Astrocyte (in vitro differentiated cells and primary cell): ENCODE measurements around the gene ABHD2. TPM values are rescaled to one million over a fixed set of nuclear protein-coding genes. Genes with fewer than 3 reads are reported as not detected.

Experiments used
- DNase-seq: peaks from one replicate; pipeline ENCODE4 v3.0.0-alpha.2; 2010; ENCODE audit warnings: low read depth
- FAIRE-seq: peaks from 2 replicates; lab custom pipeline; 2011; peaks lifted over from hg19 to GRCh38; lab: Jason Lieb, UNC
- H2AFZ ChIP-seq: 2 replicates; pipeline ENCODE4 v1.6.0; 2012; ENCODE audit warnings: low read depth, low read length, inconsistent platforms
- H3K27ac ChIP-seq: 2 replicates; pipeline ENCODE4 v1.5.1; 2011; ENCODE audit warnings: low read depth, low read length, inconsistent platforms
- H3K27me3 ChIP-seq: 2 replicates; pipeline ENCODE4 v1.6.0; 2011; ENCODE audit warnings: low read length, inconsistent platforms; ENCODE audit not compliant: insufficient read depth
- H3K36me3 ChIP-seq: 2 replicates; pipeline ENCODE4 v1.5.1; 2011; ENCODE audit warnings: low read length, inconsistent platforms; ENCODE audit not compliant: insufficient read depth
- H3K4me1 ChIP-seq: 2 replicates; pipeline ENCODE4 v1.5.1; 2011; ENCODE audit warnings: low read length, inconsistent platforms; ENCODE audit not compliant: insufficient read depth
- H3K4me2 ChIP-seq: 2 replicates; pipeline ENCODE4 v1.6.0; 2012; ENCODE audit warnings: low read length, inconsistent platforms
- H3K4me3 ChIP-seq: 2 replicates; pipeline ENCODE4 v1.5.1; 2011; ENCODE audit warnings: low read depth, mild to moderate bottlenecking, low read length, inconsistent platforms; ENCODE audit not compliant: insufficient read depth
- H3K79me2 ChIP-seq: 2 replicates; pipeline ENCODE4 v1.6.0; 2012; ENCODE audit warnings: mild to moderate bottlenecking, low read length, inconsistent platforms; ENCODE audit not compliant: insufficient read depth
- H3K9ac ChIP-seq: 2 replicates; pipeline ENCODE4 v1.6.0; 2012; ENCODE audit warnings: mild to moderate bottlenecking, low read length, inconsistent platforms
- H3K9me3 ChIP-seq: 2 replicates; pipeline ENCODE4 v1.5.1; 2012; ENCODE audit warnings: low read depth, mild to moderate bottlenecking, low read length, inconsistent platforms; ENCODE audit not compliant: insufficient read depth
- H4K20me1 ChIP-seq: 2 replicates; pipeline ENCODE4 v1.6.0; 2012; ENCODE audit warnings: low read length, inconsistent platforms; ENCODE audit not compliant: insufficient read depth
- H3K27ac Mint-ChIP-seq: one replicate; pipeline ENCODE4 v1.8.0; 2021; ENCODE audit warnings: mild to moderate bottlenecking, mixed read lengths; ENCODE audit not compliant: unreplicated experiment
- H3K27me3 Mint-ChIP-seq: one replicate; pipeline ENCODE4 v1.8.0; 2021; ENCODE audit warnings: low read depth, mixed read lengths; ENCODE audit not compliant: unreplicated experiment
- H3K36me3 Mint-ChIP-seq: one replicate; pipeline ENCODE4 v1.8.0; 2021; ENCODE audit warnings: low read depth, mixed read lengths; ENCODE audit not compliant: unreplicated experiment
- H3K4me1 Mint-ChIP-seq: one replicate; pipeline ENCODE4 v1.8.0; 2021; ENCODE audit warnings: low read depth, mixed read lengths; ENCODE audit not compliant: unreplicated experiment
- H3K4me3 Mint-ChIP-seq: one replicate; pipeline ENCODE4 v1.8.0; 2021; ENCODE audit warnings: mild to moderate bottlenecking, moderate library complexity, mixed read lengths; ENCODE audit not compliant: unreplicated experiment
- H3K9me3 Mint-ChIP-seq: one replicate; pipeline ENCODE4 v1.8.0; 2021; ENCODE audit warnings: mild to moderate bottlenecking, mixed read lengths; ENCODE audit not compliant: unreplicated experiment
- CTCF ChIP-seq: IDR thresholded peaks from 2 replicates; pipeline ENCODE4 v1.5.1; 2011; ENCODE audit warnings: low read depth, mild to moderate bottlenecking, inconsistent platforms, low read length, moderate library complexity; ENCODE audit not compliant: insufficient read depth
- EZH2 ChIP-seq: IDR thresholded peaks from 2 replicates; pipeline ENCODE4 v1.6.1; 2012; ENCODE audit warnings: mild to moderate bottlenecking, low read length, inconsistent platforms; ENCODE audit not compliant: insufficient read depth
- total RNA-seq: library from RNA; stranded (reverse); gene quantifications from 2 replicates; pipeline ENCODE4 v1.2.1, GENCODE V29; 2021

ABHD2 gene
- total RNA-seq, 1 donor from 2014 or later, result 41.3 TPM

- FAIRE-seq, result no peak
- H3K27me3 Mint-ChIP-seq, result no peaks in the 10 kb centered on the region
- no peaks in the 10 kb centered on the region for H3K9me3 Mint-ChIP-seq
- Histone ChIP-seq H3K9me3 (no peaks in the 10 kb centered on the region), H3K27ac (no peak overlapping the region), H3K79me2 (no peaks in the 10 kb centered on the region), H3K27me3 (no peaks in the 10 kb centered on the region), H3K4me1 (peaks cover 4% of the 10 kb centered on the region), H2AFZ (no peak overlapping the region), H4K20me1 (peaks cover 5% of the 10 kb centered on the region), H3K9ac (no peak overlapping the region), H3K36me3 (peaks cover 18% of the 10 kb centered on the region), H3K4me2 (no peak overlapping the region), H3K4me3 (no peak overlapping the region)
- H3K4me3 Mint-ChIP-seq, result no peak overlapping the region
- H3K27ac Mint-ChIP-seq, result no peak overlapping the region
- no peak for TF ChIP-seq EZH2
- TF ChIP-seq CTCF, result no peak
- peaks cover 6% of the 10 kb centered on the region for H3K4me1 Mint-ChIP-seq
- DNase-seq, result no peak
- H3K36me3 Mint-ChIP-seq, result peaks cover 14% of the 10 kb centered on the region
These were observed 96.1 kb downstream of the ABHD2 start for GRCh38 chr15:89184357-89184756.

- Histone ChIP-seq H3K4me3 (no peak overlapping the region), H3K79me2 (no peaks in the 10 kb centered on the region), H3K27me3 (no peaks in the 10 kb centered on the region), H3K9me3 (no peaks in the 10 kb centered on the region), H3K27ac (no peak overlapping the region), H3K36me3 (peaks cover 21% of the 10 kb centered on the region), H3K4me1 (peaks cover 4% of the 10 kb centered on the region), H4K20me1 (peaks cover 5% of the 10 kb centered on the region), H3K4me2 (no peak overlapping the region), H3K9ac (no peak overlapping the region), H2AFZ (no peak overlapping the region)
- Mint-ChIP-seq H3K9me3 (no peaks in the 10 kb centered on the region), H3K27me3 (no peaks in the 10 kb centered on the region), H3K4me3 (no peak overlapping the region), H3K27ac (no peak overlapping the region), H3K36me3 (peaks cover 14% of the 10 kb centered on the region), H3K4me1 (peaks cover 6% of the 10 kb centered on the region)
- FAIRE-seq (no peak), DNase-seq (no peak)
- TF ChIP-seq EZH2, result no peak
- TF ChIP-seq CTCF, result no peak
These were observed 96.8 kb downstream of the ABHD2 start for GRCh38 chr15:89184886-89185526.

- Mint-ChIP-seq H3K27me3 (no peaks in the 10 kb centered on the region), H3K36me3 (peaks cover 21% of the 10 kb centered on the region), H3K4me3 (no peak overlapping the region), H3K4me1 (peaks cover 6% of the 10 kb centered on the region), H3K27ac (no peak overlapping the region), H3K9me3 (no peaks in the 10 kb centered on the region)
- Histone ChIP-seq H3K9ac (no peak overlapping the region), H3K27me3 (no peaks in the 10 kb centered on the region), H2AFZ (no peak overlapping the region), H3K27ac (no peak overlapping the region), H4K20me1 (peaks cover 5% of the 10 kb centered on the region), H3K79me2 (no peaks in the 10 kb centered on the region), H3K36me3 (peaks cover 30% of the 10 kb centered on the region), H3K4me3 (no peak overlapping the region), H3K9me3 (no peaks in the 10 kb centered on the region), H3K4me1 (peaks cover 4% of the 10 kb centered on the region), H3K4me2 (no peak overlapping the region)
- no peak for TF ChIP-seq EZH2
- TF ChIP-seq CTCF, result no peak
- no peak for FAIRE-seq
- DNase-seq, result no peak
These were observed 98.5 kb downstream of the ABHD2 start for GRCh38 chr15:89186803-89187202.
